Retina (tissue), 1 donor: ENCODE measurements around the gene ONECUT1.

Experiments
- DNase-seq: peaks from one replicate; pipeline ENCODE4 v3.0.0-alpha.2; 2016

Gene ONECUT1

DNA sequence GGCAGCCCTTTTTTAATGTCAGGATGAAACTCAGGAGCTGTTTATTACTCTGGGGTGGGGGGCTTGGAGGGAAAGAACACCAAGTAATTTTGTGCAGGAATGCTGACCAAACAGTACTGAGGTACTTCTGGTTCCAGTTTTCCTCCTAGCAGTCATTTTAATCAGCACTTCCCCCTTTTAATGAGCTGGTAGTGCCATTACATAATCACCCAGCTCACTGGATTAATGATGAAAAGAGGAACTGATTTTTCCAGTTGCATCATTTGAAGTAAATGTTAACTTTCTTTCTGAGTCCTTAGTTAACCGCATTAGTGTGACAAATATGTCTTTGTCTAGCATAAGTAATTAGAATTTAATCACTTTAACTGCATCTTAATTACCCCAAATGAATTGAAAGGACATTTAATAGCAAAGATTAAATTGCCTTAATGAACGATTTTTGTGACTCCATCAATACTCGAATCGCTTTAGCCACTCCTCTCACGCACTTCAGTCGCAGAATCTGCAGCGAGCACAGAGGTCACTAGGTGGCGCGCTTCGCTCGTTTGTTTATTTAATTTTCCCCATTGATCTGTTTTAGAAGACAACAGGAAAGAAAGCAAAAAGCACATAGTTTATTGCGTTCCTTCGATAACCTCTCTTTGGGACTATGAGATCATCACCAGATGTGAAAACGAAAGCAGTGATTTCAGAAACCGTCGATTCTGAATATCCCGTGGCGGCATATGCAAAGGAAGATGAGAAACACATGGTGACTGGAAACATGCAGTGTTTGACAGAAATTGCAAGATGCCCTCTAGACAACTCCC, 9.8 kb downstream of the ONECUT1 start:
- peak; percentile 90 for DNase-seq

DNA sequence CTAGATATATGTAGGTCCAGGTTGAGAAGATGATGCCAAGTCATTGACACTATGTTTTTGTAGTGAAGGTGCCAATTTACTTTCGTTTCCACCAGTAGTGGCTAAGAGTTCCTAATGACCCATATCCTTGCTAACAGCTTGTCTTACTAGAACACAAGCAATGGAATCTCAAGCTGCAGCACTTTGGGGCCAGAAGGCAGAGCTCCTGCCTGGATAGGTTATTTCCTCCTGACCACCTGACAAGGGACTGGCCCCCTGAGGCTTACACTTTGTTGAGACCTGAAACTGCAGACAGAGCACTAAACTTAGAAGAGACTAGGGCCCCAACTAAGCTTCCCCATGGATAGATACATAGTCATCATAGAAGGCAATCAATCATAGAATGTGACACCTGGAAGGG, 11.7 kb downstream of the ONECUT1 start:
- DNase-seq = no peak

DNA sequence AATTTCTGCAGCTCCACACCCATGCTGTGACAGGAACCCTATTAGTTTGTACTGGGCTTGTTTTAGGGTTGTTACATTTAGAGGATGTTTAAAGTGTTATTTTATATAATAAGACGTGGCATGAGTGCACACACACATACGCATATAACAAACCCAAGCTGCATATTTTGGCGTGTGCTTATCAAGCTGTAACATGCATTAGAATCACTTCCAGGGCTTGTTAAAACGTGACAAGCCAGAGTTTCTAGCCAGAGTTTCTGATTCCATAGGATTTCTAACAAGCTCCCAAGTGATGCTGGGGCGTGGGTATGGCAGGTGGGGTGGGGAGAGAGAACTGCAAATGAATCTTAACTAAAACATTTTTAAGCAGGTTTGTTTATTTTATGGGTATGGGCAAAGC, 17.4 kb downstream of the ONECUT1 start:
- no peak for DNase-seq

DNA sequence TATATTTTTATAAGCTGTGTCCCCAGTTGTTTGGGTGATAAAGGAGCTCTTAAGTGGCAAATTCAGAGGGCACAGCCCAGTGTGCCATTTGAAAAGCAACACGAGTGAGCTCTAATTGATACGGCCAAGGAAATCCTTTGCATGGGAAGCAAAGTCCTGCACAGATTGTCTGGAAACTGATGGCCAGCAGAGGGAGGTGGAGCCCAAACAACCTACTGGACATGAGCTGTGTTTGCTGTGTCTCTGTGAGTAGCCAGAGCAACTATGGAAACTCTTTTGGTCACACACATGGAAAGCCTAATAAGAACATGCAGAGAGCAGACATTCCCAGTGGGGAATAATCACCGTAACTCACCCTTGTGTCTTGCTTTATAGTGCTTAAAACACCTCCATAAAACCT, 24.4 kb downstream of the ONECUT1 start:
- DNase-seq = peak; percentile 19

DNA sequence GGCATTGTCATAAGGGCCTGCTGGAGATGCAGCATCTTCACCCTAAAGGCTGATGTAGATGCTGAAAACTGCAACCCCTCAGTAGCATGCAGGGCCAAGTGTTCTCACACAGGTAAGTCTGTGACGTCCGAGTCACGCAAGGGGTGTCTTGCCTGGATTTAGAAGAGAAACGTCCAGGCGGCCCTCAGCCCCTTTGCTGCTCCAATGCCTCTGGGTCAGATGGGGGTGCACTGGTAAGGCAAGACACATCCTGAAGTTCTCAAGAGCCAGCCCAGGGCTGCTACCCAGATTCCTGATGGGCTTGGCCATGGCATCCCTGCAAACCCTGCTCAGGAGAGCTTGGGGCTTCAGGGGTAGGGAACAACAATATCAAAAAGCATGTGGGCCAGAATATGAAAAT, 25.4 kb downstream of the ONECUT1 start:
- no peak for DNase-seq

DNA sequence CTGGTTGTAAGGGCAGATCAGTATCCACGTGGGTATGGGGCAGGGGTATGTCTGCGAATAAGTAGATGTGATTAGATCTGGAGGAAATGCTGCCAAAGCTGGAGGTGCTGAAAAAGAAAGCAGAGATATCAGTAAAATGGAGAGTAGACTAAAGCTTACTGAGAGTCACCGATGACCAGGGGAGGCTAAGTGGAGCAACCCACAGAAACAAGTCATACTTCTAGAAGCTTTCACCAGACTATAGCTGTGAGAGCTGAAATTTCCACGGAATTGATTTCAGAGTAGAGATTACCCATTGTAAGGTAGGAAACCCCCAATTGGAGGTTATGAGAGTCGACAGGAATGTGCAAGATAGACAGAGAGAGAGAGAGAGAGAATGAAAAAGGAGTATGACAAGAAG, 27.5 kb downstream of the ONECUT1 start:
- no peak for DNase-seq

DNA sequence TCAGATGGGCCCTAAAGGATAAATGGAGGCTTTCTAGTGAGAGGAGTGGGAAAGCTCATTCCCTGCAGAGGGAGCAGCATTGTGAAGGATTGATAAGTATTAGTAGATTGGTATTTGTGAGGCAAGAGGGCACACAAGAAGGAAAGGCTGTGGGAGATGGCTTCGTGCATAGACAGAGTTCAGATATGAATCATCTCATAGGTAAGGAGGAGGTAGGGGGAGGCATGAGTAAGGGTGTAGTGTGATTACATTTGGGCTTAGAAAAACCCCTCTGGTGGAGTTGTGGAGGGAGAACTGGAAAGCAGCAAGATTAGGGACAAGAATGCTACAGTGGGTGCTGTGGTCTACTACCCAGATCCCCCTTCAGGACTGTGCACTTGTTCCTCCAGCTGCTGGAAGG, 29.6 kb downstream of the ONECUT1 start:
- DNase-seq = no peak

DNA sequence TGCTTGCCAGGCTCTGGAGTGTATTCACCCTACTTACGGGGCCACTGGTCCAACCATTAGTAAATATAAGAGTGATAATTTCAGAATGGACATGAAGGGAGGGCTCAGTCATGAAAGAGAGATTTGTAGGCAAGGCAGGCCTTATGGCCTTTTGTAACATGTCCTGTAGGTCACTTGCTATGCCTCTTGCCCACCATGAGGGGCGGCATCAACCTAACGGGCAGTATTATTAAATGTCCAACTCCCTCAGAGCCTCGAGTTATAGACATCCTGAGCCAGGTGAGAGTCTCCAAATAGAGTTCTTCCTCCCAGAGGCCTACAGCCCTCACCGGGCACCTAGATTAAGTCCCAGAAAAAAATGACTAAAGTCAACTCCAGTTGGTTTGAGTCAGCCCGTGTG, 30.2 kb downstream of the ONECUT1 start:
- DNase-seq = no peak

DNA sequence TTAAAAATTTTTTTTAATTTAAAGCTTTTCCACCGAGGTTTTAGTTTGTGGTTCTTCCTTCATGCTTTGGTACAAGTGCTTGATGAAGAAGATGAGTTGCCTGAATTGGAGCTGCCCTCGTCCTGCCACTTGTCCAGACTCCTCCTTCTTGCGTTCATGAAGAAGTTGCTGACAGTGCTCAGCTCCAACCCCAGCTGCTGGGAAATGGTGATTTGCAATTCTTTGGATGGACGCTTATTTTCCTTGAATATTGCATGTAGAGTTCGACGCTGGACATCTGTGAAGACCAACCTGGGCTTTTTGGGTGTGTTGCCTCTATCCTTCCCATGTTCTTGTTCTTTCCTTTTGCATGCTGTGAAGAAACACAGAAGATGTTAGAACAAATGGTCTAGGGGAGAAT, 32.6 kb downstream of the ONECUT1 start:
- DNase-seq = no peak

DNA sequence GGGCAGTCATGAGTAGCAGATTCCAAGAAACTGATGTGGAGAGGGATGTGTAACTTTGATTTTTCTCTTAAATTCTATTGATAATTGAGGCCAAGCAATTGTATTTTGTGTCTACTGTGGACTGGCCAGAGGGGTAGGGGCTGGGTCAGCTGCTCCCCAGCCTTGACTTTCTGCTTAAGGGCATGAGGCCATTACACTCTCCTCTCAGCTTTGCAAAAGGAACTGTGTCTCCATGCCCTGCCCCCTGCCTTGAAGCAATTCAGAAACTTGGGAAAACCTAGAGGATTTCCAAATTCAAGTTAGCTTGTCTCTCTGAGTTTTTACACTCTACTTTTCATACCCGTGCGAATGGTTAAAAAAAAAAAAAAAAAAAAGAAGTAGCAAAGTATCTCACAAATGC, 38.6 kb downstream of the ONECUT1 start:
- no peak for DNase-seq

DNA sequence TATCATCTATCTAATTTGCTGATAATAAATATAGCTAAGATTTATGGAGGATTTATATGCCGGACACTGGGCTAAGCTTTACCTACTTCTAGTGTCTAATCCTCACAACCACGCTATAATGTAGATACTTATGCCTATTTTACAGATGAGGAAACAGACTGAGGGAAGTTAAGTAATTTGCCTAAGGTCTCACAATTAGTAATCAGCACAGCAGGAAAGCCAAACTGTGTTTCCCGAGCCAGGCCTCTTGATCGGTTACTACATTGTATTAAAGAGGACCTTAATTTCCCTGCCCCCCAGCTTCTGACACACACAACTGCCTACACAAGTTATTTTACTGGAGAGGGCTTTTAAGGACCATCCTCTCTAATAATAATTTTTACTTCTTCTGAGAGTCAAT, 40.9 kb downstream of the ONECUT1 start:
- DNase-seq = no peak

DNA sequence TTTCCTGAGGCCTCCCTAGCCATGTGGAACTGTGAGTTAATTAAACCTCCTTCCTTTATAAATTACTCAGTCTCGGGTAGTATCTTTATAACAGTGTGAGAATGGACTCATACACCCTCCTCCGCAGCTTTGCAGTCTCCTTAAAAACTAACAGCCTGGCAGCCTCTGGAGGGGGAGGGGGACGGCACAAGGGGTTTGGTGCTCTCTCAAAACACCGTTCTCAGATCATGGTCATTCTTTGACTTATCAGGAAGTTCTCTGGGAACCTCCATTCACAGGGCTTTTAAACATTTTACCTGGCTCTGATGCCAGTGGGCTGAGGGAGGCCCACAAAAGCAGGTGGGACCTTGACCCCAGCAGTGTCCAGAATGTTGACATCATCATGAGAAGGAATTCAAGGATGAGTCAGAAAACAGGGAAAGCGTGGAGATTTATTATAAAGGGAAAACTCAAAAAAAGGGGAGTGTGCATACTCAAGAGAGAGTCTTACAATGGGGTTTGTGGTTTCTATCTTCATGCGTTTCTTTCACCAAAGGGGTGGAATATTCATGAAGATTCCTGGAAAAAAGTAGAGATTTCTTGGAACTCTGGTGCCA, 43.9 kb downstream of the ONECUT1 start:
- no peak for DNase-seq

DNA sequence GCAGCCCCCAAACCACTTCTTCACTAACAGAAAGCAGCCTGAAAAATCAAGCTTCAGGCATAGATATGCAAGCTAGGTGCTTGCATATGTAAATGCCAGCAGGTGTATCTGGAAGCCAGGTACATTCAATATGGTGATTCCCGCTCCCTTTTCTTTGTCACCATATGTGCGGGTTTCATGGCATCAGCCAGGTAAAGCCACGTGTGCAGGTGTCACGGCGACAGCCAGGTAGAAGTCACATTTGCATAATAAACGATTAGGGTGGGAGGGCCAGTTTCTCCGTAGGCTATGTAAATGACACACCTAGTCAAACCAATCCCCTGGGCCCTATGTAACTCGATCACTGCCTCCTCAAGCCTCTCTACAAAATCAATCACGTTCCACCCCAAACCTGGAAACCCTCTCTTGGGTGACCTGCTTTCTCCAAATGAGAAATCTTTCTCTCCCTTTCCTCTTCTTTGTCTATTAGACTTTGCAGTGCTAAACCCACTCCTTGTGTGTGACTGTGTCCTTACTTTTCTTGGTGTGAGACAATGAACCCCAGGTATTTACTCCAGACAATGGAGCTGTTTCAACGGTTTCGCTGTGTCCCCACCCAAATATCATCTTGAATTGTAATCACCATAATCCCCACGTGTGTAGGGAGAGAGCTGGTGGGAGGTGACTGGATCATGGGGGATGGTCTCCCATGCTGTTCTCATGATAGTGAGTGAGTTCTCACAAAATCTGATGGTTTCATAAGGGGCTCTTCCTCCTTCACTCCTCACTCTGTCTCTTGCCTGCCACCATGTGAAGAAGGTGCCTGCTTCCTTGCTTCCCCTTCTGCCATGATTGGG, 44.6 kb downstream of the ONECUT1 start:
- DNase-seq = no peak

DNA sequence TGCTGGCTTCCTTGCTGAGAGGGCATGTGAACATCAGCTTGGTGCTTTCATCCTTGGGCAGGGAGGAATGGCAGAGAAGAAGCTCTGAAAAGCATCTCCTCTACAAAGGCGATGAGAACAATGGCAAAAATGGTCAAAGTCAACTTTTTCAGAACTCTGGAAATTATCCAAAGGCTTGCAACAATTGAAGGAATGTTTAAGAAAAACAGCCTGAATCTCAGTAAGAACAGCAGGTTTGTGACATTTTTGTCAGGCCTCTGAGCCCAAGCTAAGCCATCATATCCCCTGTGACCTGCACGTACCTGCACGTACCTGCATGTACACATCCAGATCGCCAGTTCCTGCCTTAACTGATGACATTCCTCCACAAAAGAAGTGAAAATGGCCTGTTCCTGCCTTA, 51.8 kb downstream of the ONECUT1 start:
- no peak for DNase-seq

DNA sequence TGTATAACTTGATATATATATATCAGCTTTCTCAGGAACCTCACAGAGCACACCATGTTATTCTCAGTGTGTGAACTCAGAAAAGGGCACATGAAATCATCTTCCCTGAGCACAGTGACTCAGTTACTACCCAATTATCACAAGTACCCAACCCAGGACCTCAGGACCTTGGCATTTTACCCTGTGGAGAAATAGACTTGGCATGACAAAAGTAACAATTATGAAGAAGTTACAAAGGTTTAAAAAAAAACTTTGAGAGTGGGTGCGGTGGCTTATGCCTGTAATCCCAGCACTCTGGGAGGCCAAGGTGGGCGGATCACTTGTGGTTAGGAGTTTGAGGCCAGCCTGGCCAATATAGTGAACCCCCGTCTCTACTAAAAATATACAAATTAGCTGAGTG, 52.4 kb downstream of the ONECUT1 start:
- DNase-seq = no peak

DNA sequence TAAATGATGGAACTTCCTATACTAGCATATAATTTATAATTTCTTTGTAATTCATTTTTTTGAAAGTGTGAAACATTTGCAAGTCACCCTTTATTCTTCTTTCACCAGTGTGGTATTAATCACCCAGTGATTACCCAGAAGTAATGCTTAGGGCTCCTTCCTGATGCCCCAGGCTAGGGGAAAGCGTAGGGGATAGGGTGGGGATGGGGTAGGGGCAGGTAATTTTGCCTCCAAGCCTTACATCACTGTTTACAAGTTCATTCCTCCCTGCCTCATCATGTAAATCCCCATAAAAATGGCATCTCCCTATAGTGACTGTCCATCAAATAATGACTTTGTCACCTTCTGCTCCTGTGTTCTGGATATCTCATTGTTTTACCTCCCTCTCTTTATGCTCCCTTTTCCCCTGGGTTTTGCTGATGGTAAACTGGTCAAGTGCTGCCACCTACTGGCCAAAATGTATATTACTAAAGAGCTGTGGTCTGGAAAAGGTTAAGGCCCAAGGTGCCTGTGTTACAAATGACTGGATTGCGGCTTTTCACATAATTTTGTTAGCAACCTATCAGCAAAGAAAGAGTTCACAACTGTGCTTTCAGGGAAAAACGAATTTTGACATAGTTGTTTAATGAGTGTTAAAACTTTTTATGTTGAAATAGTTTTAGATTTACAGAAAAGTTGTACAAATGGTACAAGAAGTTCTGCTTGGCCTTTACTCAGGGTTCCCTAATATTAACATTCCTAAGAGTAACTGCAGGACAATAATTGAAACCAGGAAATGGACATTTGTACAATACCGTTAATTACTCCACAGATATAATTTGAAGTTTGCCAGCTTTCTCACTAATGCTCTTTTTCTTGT, 54.7 kb downstream of the ONECUT1 start:
- DNase-seq = peak; percentile 85

DNA sequence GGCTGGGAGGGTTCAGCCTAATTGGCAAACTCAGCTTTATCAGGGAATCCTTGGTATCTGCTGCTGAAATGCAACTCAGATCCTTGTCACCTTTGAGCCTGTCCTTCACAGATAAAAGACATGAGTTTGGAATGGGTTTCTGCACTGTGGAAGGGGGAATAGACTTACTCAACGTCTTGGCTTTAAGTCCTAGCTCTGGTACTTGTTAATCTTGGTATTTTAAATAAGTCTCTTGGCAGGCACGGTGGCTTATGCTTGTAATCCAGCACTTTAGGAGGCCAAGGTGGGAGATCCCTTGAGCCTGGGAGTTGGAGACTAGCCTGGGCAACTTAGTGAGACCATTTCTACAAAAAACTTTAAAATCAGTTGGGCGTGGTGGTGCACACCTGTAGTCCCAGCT, 55.8 kb downstream of the ONECUT1 start:
- DNase-seq = no peak

DNA sequence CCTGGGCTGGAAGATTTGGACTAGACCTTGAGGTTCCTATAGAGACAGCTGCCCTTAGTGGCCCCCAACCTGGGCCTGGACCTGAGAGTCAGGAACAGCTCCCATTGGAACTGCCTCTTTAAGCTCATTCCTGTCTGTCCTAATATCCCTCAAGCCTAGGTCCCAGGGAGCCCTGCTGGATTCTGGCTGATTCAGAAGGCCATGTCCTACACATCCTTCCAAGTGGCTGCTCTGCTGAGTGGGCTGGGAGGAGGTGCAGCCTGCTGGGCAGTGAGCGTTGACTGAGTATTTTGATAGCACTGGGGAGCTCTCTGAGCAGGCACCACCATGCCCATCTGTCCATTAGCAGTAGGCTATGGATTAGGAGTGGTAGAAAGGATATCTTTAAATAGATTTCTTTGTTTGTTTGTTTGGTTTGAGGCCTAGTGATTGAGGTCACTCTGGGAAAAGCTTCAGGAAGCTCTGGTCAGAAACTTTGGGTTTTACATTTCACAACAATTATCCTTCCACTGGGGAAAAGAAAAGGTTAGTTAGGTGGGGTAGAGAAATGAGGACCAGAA, 56.4 kb downstream of the ONECUT1 start:
- peak; percentile 38 for DNase-seq

DNA sequence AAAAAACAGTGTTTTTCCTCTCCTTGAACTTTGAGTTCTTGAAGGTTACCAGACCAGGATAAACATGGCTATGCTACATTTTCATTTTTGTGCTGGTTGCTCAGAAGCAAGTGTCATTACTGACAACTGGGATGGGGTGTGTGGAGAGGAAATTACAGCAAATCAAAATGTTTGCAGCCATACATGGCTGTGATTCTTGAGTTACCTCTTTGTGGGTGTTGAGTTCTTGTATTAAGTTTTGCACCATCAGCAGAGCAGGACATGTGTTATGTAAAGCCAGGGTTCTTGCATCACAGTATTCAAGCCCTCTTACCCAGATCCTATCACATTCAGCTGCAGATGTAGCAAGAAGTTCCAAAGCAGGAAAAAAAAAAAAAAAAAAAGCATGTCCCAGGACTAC, 57.0 kb downstream of the ONECUT1 start:
- no peak for DNase-seq

DNA sequence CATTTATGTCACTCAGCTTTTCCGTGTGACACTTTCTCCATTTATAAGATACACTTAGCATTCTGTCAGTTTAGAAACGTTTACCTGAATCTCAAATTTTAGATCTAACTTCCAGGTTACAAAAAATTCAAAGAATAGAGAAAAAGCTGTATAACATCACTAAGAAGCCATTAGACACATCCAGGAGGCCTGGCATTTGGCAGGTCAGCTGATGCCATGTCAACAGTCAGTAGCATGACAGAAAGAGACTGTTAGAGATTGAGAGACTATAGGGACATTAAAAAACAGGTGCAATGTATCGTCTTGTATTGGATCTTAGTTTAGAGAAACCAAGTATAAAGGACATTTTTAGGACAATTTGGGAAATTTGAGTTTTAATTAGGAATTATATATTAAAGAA, 57.6 kb downstream of the ONECUT1 start:
- no peak for DNase-seq

DNA sequence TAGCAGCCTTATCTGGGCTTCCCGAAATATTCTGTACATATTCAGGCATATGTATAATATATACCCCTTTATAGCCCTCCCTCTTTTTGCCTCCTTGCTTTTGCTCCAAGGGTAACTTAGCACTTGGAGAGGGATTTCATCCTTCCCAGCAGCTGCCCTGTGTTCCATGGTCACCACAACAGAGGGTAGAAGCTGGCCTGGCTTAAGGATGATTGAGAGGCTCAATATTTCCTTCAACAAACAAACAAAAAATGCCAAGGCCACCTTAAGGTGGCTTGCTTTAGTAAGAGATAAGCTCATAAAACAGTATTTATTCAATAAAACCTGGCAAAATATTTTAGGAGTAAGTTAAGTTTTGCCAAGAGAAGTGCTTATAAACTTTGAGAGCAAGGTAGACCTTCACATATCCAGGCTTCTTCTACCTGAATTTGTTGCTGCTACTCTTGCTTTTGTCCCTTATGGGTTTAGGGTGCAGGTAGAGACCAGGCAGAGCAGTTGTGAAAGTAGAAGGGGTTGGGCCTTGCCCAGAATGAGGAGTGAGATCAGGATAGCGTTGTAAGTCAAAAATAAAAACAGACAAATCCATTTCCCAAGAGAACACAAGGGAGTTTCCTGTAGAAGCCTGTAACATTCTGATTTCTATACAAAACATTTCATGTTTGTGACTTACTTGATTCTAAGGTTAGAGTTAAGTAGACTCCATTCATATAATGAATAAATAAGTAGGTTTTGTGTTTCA, 58.2 kb downstream of the ONECUT1 start:
- no peak for DNase-seq

DNA sequence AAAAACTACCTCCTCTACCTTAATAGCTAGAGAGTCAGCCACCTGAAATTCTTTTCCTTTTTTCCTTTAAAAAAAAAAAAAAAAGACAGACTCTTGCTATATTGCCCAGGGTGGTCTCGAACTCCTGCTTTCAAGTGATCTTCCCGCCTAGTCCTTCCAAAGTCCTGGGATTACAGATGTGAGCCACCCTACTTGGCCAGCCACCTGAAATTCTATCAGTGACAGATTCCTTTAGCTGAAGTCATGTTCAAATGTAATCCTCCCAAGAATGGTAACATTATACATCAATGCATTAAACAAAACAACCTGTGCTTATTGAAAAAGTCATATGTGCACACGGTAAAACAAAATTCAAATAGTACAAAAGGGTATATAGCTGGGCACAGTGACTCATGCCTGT, 59.1 kb downstream of the ONECUT1 start:
- no peak for DNase-seq
